IPS-18c (cell line): ENCODE data around the gene TM9SF2.
"Not testable (repeated sequence)": the region's sequence is repeated elsewhere in the genome, so short reads cannot be mapped to it uniquely, and the experiment has no call there.

Experiments
- H3K4me3 ChIP-seq: 2 replicates; pipeline ENCODE4 v1.7.0; 2013; ENCODE audit warnings: low read depth, mild to moderate bottlenecking, low read length, moderate library complexity; ENCODE audit not compliant: insufficient read depth
- H3K9me3 ChIP-seq: one replicate; pipeline ENCODE4 v1.6.1; 2013; ENCODE audit warnings: mild to moderate bottlenecking, low read length, moderate library complexity; ENCODE audit not compliant: control insufficient read depth, insufficient read depth

TM9SF2 gene

DNA sequence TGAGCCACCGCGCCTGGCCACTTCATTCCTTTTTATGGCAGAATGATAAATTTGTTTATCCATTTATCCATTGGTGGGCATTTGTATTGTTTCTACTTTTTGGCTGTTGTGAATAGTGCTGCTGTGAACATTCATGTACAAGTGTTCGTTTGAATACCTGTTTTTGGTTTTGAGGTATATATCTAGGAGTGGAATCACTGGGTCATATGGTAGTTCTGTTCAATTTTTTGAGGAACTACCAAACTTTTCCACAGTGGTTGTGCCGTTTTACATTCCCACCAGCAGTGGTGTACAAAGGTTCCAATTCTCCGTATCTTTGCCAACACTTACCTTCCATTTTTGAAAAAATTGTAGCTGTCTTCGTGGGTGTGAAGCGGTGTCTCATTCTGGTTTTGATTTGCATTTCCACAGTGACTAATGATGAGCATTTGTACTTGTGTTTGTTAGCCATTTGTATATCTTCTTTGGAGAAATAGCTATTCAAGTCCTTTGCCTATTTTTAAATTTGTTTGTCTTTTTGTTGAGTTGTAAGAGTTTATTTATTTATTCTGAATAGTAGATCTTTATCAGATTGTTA lies 55.7 kb downstream of the TM9SF2 start:
- no peak overlapping the region for H3K4me3 ChIP-seq

DNA sequence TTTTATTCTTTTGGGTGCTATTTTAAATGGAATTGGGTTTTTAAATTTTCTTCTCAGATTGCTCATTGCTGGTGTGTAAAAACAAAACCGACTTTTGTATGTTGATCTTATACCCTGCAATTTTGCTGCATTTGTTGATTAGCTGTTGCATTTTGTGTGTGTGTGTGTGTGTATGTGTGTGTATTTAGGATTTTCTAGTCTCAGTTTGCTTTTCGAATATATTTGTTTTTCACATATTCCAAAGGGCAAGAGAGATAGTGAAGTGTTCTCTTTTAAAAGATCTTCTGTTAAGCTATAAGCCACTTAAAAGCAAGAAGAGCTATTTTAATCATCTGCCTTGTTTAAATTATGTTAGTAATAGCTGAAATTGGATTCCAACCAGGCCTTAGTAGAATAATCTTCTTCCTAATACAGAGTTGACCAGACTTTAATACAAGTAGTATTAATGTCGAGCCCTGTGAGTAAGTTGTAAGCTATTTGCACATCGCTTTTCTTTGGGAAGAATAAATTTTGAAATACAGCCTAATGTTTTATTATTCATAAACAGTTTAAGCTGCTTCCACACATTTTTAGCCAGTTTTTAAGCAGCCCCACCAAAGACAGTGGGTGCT lies 57.4 kb downstream of the TM9SF2 start:
- Histone ChIP-seq H3K4me3 (no peak overlapping the region), H3K9me3 (no peaks in the 10 kb centered on the region)

More for the DNA sequence above, 55.7 kb downstream of the TM9SF2 start:
- no peaks in the 10 kb centered on the region for H3K9me3 ChIP-seq

DNA sequence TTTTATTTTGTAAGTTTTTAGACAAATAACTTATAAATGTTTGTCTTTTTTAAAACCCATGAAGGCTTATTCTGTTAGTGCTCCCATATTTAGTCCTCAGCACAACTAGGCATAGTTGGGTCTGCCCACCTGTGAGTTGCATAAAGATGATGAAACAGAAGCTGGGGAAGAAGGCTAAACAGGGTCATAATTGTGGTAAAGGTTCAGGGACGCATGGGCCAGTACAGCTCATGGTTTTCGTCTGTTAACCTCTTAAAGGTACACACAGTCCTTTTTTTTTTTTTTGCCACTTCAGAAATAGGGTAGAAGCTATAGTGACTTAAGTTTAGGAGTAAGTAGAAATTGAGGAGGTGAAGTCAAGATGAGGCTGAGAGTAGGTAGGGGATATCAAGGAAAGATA lies 58.3 kb downstream of the TM9SF2 start:
- Histone ChIP-seq H3K4me3 (no peak overlapping the region), H3K9me3 (no peaks in the 10 kb centered on the region)

DNA sequence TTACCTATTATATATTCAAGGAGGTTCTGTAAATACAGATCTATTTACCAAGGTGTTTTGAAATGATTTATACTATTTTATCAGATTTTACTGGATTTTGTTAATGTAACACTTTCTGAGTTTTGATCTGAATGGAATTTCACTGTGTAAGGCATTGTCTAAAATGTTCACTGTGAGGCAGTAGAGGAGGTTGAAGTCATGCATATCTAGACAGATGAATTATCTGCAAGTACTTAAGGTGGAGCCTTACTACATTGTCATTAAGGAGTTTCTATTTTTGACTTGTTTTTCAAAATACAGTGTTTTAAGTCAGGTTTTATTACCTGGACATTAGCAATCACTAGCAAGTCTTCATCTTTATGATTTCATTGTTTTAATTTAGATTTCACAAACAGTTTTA lies 62.1 kb downstream of the TM9SF2 start:
- H3K9me3 ChIP-seq: peaks cover 2% of the 10 kb centered on the region
- no peak overlapping the region for H3K4me3 ChIP-seq

DNA sequence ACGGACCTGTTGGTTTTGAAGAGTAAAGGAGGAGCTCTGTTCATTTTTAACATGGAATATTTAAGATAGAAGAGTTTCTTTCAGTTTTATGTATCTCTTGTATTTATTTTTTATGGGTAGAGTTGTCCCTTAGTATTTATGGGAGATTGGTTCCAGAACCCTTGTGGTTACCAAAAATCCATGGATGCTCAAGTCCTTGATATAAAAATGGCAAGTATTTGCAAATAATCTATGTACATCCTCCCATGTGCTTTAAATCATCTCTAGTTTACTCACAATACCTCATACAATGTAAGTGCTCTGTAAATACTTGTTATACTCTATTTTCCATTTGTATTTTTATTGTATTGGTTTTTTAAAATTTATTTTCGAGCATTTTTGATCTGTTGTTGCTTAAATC lies 63.1 kb downstream of the TM9SF2 start:
- Histone ChIP-seq H3K9me3 (peaks cover 2% of the 10 kb centered on the region), H3K4me3 (no peak overlapping the region)

DNA sequence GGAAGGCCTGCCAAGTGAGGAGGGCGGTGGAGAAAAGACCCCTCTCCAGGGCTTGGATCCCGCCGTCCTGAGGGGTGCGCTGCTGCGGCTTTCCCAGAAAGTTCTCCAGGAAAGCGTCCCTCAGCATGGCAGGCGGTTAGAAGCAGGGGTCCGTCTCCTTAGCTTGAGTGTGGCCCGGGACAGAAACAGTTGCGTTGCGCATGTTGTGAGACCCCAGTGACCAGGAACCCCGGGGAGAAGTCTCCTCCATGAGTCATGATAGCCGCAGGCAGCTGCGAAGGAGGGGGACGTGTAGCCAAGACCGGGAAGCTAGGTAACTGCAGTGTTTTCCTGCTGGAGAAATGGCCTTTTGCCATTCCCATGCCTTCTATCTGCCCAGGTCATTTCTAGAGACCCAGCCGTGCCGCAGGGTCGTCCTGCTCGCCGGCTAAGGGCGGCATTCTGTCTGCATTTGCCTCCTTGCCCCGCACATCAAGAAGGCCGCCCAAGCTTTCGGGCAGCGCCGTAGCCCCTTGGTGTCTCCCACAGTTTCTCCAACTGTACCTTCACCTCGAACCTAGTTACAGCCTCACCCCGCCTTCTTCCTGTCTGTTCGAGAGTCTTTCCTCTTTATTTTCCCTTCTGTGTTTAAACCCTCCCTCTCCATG lies 64.3 kb downstream of the TM9SF2 start:
- H3K9me3 ChIP-seq: peaks cover 4% of the 10 kb centered on the region
- no peak overlapping the region for H3K4me3 ChIP-seq

DNA sequence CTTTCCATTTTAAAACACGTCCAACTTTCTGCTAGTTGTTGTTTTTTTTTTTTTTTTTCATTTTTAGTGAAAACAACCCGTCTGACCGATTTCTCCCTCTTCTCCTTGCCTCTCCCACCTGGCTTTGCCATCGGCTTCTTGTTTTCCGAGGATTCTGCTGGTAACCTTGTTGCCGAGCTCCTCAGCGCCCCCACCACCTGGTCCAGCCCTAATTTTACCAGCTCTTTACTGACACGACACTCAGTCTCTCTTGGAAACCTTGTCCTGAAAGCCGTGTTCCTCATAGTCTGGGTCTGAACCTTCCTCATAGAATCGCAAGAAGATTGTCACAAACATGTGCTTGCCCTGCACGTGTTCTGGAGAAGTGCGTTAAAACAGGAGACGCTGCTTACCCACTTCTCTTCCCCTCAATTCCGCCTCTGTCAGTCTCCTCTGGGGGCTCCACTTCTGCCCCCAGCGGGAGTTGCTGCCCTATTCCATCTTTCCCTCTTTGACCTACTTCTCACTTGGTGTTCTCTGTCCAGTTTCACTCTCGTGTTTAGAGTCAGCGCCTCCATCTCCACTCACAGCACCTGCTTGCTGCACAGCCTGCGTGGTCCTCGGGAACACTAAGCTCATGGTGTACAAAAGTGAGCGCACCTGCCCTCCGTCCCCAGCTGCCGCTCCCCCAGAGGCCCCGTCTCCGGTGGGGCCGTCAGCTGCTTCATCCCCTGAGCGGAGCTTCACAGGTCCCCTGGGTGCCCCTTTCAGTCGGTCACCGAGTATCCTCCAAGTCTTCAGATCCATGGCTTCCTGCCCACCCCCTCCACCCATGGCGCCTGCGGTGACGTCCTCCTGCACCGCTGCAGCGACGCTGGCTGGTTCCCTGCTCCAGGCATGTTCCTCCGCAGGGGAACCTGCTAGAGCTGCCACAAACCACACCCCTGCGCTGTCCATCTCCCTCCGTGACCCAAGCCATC lies 65.1 kb downstream of the TM9SF2 start:
- no peak overlapping the region for H3K4me3 ChIP-seq
- peaks cover 6% of the 10 kb centered on the region for H3K9me3 ChIP-seq

DNA sequence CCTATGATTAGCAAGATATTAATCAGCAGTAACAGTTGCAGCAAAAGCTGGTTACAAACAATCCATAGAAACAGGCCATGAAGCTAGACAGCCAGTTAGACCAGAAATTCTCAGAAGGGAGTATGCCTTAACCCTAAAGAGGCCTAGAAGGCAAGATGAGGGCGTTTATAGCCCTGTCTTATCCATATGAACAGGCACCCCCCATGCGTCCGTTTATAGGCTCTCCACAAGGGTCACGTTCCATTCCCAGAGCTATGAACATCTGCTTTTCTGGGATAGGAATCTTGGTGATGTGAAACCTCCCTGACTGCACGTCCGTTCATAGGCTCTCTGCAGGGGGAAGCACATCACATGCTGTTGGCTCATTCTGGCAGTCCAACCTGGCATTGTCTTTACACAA lies 67.6 kb downstream of the TM9SF2 start:
- not testable (repeated sequence) for H3K9me3 ChIP-seq, H3K4me3 ChIP-seq

DNA sequence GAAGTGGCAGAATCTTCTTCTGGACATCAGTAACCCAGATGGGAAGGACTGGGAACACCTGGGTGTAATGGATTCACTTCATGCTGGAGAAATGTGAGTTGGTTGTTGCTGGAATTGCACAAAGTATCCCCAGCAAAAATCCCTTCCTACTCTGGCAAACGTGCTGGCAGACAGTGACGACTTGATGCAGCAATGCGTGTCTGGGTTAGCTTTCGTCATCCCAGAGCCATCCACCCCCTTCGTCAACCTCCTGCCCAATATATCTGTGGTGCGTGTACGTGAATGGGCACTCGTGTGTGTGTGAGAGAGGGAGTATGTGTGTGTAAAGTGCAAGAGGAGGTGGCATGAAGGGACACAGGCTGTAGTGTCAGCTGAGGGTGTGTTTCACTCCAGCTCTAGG lies 70.9 kb downstream of the TM9SF2 start:
- peaks cover 4% of the 10 kb centered on the region for H3K9me3 ChIP-seq
- no peak overlapping the region for H3K4me3 ChIP-seq

DNA sequence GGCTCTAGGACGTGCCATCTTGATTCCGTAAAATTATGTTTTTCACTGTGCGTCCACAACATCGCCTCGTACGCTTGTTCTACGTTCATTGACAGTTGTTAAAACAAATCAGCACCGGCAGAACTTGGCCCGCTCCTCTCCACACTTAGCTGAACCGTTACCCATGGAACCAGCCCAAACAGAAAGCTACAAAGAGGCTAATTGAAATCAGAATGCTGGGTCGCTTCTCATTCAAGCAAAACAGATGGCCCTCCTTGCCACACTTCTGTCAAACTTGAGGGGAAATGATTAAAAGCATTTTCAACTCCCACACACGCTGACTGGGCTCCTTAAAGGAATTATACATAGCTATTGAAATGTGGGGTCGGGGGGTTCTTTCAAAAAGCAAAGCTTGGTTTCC lies 71.6 kb downstream of the TM9SF2 start:
- H3K9me3 ChIP-seq: peaks cover 4% of the 10 kb centered on the region
- H3K4me3 ChIP-seq: no peak overlapping the region

DNA sequence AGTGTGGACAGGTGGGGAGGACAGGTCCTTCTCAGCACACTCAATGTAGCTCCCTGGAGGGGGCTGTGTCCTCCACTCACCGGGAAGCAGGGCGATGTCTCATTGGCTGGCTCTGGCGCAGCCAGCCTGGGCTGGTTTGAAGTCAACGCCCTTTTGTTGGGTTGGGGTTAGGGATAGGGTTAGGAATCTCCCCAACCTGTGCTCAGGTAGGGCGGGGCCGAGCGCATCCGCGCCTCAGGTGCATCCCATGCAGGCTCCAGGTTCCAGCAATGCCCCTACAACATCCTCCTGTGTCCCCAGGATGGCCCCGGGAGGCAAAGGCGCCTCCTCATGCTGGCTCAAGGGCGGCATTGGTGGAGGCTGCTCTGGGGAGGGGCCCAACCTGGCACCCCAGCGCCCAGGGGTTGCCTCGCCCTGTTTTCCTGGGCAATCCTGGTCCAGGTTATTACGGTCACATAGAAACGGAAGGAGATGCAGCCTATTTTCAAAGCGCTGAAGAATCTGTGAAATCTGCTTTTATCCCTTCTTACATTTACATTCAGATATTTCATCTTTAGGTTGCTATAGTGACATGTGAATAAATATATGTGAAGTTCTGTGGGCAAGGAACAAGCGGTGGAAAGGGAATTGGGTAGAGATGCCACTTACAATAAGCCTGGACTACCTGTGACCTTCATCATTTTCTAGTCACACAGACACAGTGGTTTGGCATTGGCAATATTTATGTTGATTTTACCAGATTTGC lies 74.3 kb downstream of the TM9SF2 start:
- no peak overlapping the region for H3K4me3 ChIP-seq
- peaks cover 2% of the 10 kb centered on the region for H3K9me3 ChIP-seq

DNA sequence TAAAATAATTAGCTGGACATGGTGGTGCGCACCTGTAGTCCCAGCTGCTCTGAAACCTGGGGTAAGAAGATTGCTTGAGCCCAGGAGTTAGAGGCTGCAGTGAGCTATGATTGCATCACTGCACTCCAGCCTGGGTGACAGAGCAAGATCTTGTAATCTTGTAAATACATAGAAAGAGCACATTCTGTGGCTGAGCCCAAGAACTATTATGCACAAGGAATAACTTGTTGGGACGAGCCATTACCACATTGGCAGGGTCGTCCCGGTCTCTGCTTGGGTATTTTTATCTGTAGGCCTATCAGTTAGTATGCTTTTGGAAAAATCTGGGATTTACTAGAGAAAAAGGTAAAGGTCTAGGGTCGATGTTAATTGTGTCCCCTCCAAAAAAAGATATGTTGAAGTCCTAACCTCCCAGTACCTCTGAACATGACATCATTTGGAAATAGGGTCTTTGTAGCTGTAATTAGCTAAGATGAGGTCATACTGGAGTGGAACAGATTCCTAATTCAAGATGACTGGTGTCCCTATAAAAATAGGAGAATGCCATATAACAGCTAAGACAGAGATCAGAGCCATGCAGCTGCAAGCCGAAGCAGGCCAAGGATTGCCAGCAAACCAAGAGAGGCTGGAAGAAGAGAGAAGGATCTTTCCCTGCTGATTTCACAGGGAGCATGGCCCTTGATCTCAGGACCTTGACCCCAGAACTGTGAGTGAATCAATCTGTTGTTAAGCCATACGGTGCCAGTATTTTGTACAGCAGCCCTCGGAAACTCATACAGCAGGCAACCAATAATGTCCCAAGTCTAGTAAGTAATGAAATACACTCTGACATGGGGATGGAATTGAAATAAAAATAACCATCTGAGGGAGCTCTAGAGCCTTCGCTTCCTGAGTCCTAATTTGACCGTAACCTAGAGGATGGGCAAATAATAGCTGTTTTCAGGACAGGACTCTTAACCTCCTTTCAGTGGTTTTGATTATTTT lies 77.0 kb downstream of the TM9SF2 start:
- Histone ChIP-seq H3K4me3 (no peak overlapping the region), H3K9me3 (no peaks in the 10 kb centered on the region)

DNA sequence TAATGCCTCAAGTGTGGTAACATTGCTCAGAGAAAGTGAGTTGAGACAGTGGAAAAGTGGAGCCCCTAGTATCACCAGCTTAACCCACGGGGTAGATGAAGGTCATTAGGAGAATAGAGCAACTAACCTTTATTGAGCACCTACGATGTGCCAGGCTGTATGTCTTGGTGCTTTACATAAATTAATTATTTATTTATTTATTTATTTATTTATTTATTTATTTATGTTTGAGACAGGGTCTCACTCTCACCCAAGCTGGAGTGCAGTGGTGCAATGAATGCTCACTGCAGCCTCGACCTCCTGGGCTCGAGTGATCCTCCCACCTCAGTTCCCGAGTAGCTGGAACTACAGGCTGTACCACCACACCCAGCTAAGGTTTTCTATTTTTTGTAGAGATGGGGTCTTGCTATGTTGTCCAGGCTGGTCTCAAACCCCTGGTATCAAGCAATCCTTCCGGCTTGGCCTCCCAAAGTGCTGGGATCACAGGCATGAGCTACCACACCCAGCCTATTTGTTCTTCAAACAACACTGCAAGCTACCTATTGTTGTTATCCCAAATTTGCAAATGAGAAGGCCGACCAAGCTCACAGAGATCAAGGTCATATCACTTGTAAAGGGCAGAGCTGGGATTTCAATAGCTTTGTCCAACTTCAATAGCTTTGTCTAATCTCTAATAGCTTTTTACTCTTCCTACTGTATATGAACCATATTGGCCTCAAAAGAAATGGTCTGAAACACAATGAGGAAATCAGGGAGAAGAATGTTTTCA lies 79.4 kb downstream of the TM9SF2 start:
- H3K9me3 ChIP-seq: no peaks in the 10 kb centered on the region
- no peak overlapping the region for H3K4me3 ChIP-seq

DNA sequence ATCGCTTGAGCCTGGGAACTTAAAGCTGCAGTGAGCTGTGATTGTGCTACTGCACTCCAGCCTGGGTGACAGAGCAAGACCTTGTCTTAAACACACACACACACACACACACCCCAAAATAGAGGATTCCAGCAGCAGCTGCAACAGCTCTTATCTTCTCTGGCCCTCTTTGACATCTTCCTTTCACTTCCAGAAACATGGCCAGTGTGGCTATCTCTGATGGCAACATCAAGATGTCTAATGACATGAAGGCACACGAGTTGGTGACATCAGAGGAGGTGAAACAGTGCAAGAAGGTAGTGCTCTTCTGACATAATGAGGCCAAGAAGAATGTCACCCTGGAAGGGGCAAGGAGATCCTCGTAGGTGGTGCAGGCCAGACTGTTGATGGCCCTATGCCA lies 81.2 kb downstream of the TM9SF2 start:
- Histone ChIP-seq H3K4me3 (no peak overlapping the region), H3K9me3 (no peaks in the 10 kb centered on the region)

DNA sequence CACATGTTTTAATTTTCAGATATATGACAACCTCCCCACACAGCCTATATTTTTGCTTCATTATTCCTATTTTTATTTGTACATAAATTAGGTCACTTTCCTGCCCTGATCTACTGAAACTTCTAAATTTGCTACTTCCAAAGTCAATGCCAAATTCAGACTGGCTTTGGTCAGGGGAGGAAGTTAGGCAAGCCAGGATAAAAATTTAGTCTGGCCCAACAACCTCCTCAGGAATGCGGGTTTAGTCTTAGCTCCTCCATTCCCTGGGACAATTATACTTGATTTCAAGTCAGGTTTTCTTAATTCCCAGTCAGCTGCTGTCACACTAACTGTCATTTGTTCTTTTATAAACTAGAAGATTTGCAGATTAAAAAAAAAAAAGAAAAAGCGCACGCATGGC lies 84.3 kb downstream of the TM9SF2 start:
- Histone ChIP-seq H3K9me3 (no peaks in the 10 kb centered on the region), H3K4me3 (no peak overlapping the region)
